ENCODE data around the gene SMG9.
"Not testable (repeated sequence)": the region's sequence is repeated elsewhere in the genome, so short reads cannot be mapped to it uniquely, and the experiment has no call there.

SMG9 gene

GRCh38 chr19:43687660-43687997 lies 67.1 kb downstream of the SMG9 start:
- in situ Hi-C loops (cut with HindIII; ENCODE audit: low sequenced_read_pairs), result no loop called here
- no peak overlapping the region for H3K4me3 ChIP-seq (ENCODE audit: low read depth, low read length)
- TF ChIP-seq CTCF (IDR thresholded peaks at IDR 0.05; ENCODE audit: low read depth, low read length, missing control alignments), result no peak
- DNase-seq (ENCODE audit: low read depth), result no peak

GRCh38 chr19:43684326-43684725 lies 70.4 kb downstream of the SMG9 start:
- in situ Hi-C loops (cut with HindIII; ENCODE audit: low sequenced_read_pairs), result no loop called here
- TF ChIP-seq CTCF (IDR thresholded peaks at IDR 0.05; ENCODE audit: low read depth, low read length, missing control alignments), result no peak
- H3K4me3 ChIP-seq (ENCODE audit: low read depth, low read length), result no peak overlapping the region
- no peak for DNase-seq (ENCODE audit: low read depth)

DNA sequence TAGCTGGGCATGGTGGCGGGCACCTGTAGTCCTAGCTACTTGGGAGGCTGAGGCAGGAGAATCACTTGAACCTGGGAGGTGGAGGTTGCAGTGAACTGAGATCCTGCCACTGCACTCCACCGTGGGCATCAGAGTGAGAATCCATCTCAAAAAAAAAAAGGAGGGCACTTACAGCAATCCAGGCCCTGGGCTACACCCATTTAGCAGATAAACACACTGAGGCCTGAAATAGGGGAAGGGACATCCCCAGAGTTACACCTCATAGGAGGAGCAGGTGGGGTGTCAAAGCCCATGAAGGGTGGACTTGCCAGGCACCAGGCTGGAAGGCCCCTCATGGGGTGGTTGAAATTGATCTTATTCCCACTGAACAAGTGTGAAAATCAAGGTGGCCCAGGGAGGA lies 70.9 kb downstream of the SMG9 start:
- TF ChIP-seq CTCF (IDR thresholded peaks at IDR 0.05; ENCODE audit: low read depth, low read length, missing control alignments), result no peak

GRCh38 chr19:43682824-43683661 lies 71.7 kb downstream of the SMG9 start:
- no peak for TF ChIP-seq CTCF (IDR thresholded peaks at IDR 0.05; ENCODE audit: low read depth, low read length, missing control alignments)
- no peak for DNase-seq (ENCODE audit: low read depth)
- in situ Hi-C loops (cut with HindIII; ENCODE audit: low sequenced_read_pairs), result no loop called here
- no peak overlapping the region for H3K4me3 ChIP-seq (ENCODE audit: low read depth, low read length)

More for the DNA sequence above, 70.9 kb downstream of the SMG9 start:
- DNase-seq (ENCODE audit: low read depth), result no peak
- no peak overlapping the region for H3K4me3 ChIP-seq (ENCODE audit: low read depth, low read length)
- in situ Hi-C loops (cut with HindIII; ENCODE audit: low sequenced_read_pairs), result no loop called here

DNA sequence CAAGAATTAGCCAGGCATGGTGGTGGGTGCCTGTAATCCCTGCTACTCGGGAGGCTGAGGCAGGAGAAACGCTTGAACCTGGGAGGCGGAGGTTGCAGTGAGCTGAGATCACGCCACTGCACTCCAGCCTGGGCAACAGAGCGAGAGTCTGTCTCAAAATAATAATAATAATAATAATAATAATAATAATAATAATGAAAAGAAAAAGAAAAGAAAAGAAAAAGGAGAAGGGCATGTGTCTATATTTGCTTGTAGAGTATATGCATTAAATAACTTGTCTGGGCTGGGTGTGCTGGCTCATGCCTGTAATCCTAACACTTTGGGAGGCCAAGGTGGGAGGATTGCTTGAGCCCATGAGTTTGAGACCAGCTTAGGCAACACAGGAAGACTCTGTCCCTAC lies 72.5 kb downstream of the SMG9 start:
- H3K4me3 ChIP-seq (ENCODE audit: low read depth, low read length); DNase-seq (ENCODE audit: low read depth); in situ Hi-C loops (cut with HindIII; ENCODE audit: low sequenced_read_pairs): not testable (repeated sequence)

DNA sequence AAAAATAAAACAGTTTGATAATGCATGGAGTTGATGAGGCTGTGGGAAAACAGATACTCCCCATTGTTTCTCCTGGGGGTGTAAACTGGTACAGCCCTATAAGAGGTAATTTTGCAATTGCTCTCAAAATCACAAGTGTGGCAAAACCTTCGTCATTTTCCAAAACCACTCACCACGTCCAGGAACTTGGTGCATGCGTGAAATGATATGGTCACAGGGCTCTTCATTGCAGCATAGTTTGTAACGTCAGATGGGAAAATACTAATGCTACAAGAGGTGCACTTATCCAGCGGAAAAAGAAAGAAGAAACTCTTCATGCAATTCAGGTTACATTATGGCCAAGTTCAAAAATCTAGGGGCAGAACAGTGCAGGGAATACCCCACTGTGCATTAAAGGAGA lies 72.9 kb downstream of the SMG9 start:
- TF ChIP-seq CTCF (IDR thresholded peaks at IDR 0.05; ENCODE audit: low read depth, low read length, missing control alignments), result no peak
- no peak overlapping the region for H3K4me3 ChIP-seq (ENCODE audit: low read depth, low read length)
- in situ Hi-C loops (cut with HindIII; ENCODE audit: low sequenced_read_pairs), result no loop called here
- DNase-seq (ENCODE audit: low read depth), result no peak

GRCh38 chr19:43678512-43679261 lies 76.1 kb downstream of the SMG9 start:
- TF ChIP-seq CTCF (IDR thresholded peaks at IDR 0.05; ENCODE audit: low read depth, low read length, missing control alignments), result no peak
- DNase-seq (ENCODE audit: low read depth), result no peak
- in situ Hi-C loops (cut with HindIII; ENCODE audit: low sequenced_read_pairs), result no loop called here
- no peak overlapping the region for H3K4me3 ChIP-seq (ENCODE audit: low read depth, low read length)
